CD4-positive, alpha-beta T cell (primary cell): ENCODE measurements around the gene POPDC3. TPM values are rescaled to one million over a fixed set of nuclear protein-coding genes. Genes with fewer than 3 reads are reported as not detected.

Experiments
- ATAC-seq: fragments of 200-7000 bp; cut with Tn5 transposase; one replicate; pipeline ENCODE4 v1.10.0; 2022; ENCODE audit warnings: mild to moderate bottlenecking; ENCODE audit not compliant: poor library complexity
- CTCF ChIA-PET: fragments of 350-600 bp; sonication (Branson Sonifier 250); formaldehyde crosslinking; loops from one replicate; lab custom pipeline; 2021; ENCODE audit warnings: antibody characterized with exemption, inconsistent platforms; lab: Charles Lee
- POLR2A ChIA-PET: fragments of 350-600 bp; sonication (Branson Sonifier 250); formaldehyde crosslinking; loops from one replicate; lab custom pipeline; 2021; ENCODE audit warnings: antibody characterized with exemption, inconsistent platforms; lab: Charles Lee
- DNase-seq, 14 experiments: peaks; one replicate each; pipeline ENCODE4 v3.0.0-alpha.2; 2013 to 2020; ENCODE audit warnings: mixed read lengths in 2 of 14
- H3K27ac ChIP-seq, 2 donors: one replicate each; pipeline versions ENCODE4 v1.5.1 to v1.7.0; 2013; ENCODE audit warnings: low read length in 2 of 2, low read depth in 1 of 2, mild to moderate bottlenecking in 1 of 2
- H3K27me3 ChIP-seq, 2 experiments: 1 replicate in 1 of 2; 2 replicates in 1 of 2; pipeline versions ENCODE4 v1.6.1 to v1.7.0; 2013; ENCODE audit warnings: low read length in 2 of 2, control low read depth in 1 of 2, mild to moderate bottlenecking in 1 of 2, moderate library complexity in 1 of 2; ENCODE audit not compliant: insufficient read depth in 2 of 2, control insufficient read depth in 1 of 2
- H3K36me3 ChIP-seq: one replicate; pipeline ENCODE4 v1.6.1; 2013; ENCODE audit warnings: low read length, control low read depth; ENCODE audit not compliant: insufficient read depth
- H3K4me1 ChIP-seq: one replicate; pipeline ENCODE4 v1.6.1; 2013; ENCODE audit warnings: low read length, control low read depth; ENCODE audit not compliant: insufficient read depth
- H3K4me3 ChIP-seq: one replicate; pipeline ENCODE4 v1.5.1; 2013; ENCODE audit warnings: mild to moderate bottlenecking, low read length, moderate library complexity
- H3K9me3 ChIP-seq, 2 experiments: 1 replicate in 1 of 2; 2 replicates in 1 of 2; pipeline versions ENCODE4 v1.6.1 to v1.7.0; 2013; ENCODE audit warnings: low read length in 2 of 2, mild to moderate bottlenecking in 2 of 2, control low read depth in 1 of 2, moderate library complexity in 1 of 2; ENCODE audit not compliant: control insufficient read depth in 1 of 2, insufficient read depth in 1 of 2
- H3K27ac Mint-ChIP-seq: one replicate; pipeline ENCODE4 v1.8.0; 2020; ENCODE audit warnings: mixed read lengths
- H3K27me3 Mint-ChIP-seq: one replicate; pipeline ENCODE4 v1.8.0; 2021; ENCODE audit warnings: mixed read lengths
- H3K36me3 Mint-ChIP-seq: one replicate; pipeline ENCODE4 v1.8.0; 2021; ENCODE audit warnings: low read depth, mixed read lengths
- H3K4me1 Mint-ChIP-seq: one replicate; pipeline ENCODE4 v1.8.0; 2021; ENCODE audit warnings: low read depth, mixed read lengths
- H3K4me3 Mint-ChIP-seq: one replicate; pipeline ENCODE4 v1.8.0; 2020; ENCODE audit warnings: mild to moderate bottlenecking, mixed read lengths
- H3K9me3 Mint-ChIP-seq: one replicate; pipeline ENCODE4 v1.8.0; 2020; ENCODE audit warnings: mixed read lengths
- CTCF ChIP-seq: fragments of 200-600 bp; IDR thresholded peaks from one replicate; pipeline ENCODE4 v1.8.0; 2022; ENCODE audit warnings: antibody characterized with exemption, mild to moderate bottlenecking
- intact Hi-C, 2 experiments: fragments of 100-400 bp; cut with DNase I in 1 of 2; cut with micrococcal nuclease in 1 of 2; formaldehyde crosslinking; loops; one replicate each; pipeline versions ENCODE4 v1.15.1 to v1.9.0; 2023 to 2025; cut with DNase I, micrococcal nuclease
- total RNA-seq, 174 experiments: library from RNA in 2 of 174; stranded (reverse) in 2 of 174; gene quantifications; one replicate each; pipeline ENCODE4 v1.2.3 and lab custom pipeline; 2021 to 2026

POPDC3 gene
- total RNA-seq, 2 experiments from 2014 or later: not detected

GRCh38 chr6:105116150-105116549 is 63.7 kb downstream of the POPDC3 start:
- intact Hi-C loops: no loop called here
- DNase-seq (no peak), ATAC-seq (no peak)
- Histone ChIP-seq H3K4me1 (no peaks in the 10 kb centered on the region), H3K4me3 (no peak overlapping the region), H3K27me3 (no peaks in the 10 kb centered on the region), H3K36me3 (no peaks in the 10 kb centered on the region), H3K9me3 (no peaks in the 10 kb centered on the region), H3K27ac (no peak overlapping the region)
- H3K27me3 Mint-ChIP-seq: peaks cover 28% of the 10 kb centered on the region
- H3K36me3 Mint-ChIP-seq: no peaks in the 10 kb centered on the region
- POLR2A ChIA-PET: no interaction called here
- no peaks in the 10 kb centered on the region for H3K4me1 Mint-ChIP-seq
- CTCF ChIA-PET: no interaction called here
- H3K9me3 Mint-ChIP-seq: no peaks in the 10 kb centered on the region
- no peak for TF ChIP-seq CTCF
- H3K4me3 Mint-ChIP-seq: no peak overlapping the region
- H3K27ac Mint-ChIP-seq: no peak overlapping the region

GRCh38 chr6:105113422-105113821 is 66.4 kb downstream of the POPDC3 start:
- Mint-ChIP-seq H3K27ac (no peak overlapping the region), H3K27me3 (peaks cover 29% of the 10 kb centered on the region), H3K4me3 (no peak overlapping the region), H3K36me3 (no peaks in the 10 kb centered on the region), H3K9me3 (no peaks in the 10 kb centered on the region), H3K4me1 (no peaks in the 10 kb centered on the region)
- no peaks in the 10 kb centered on the region for H3K4me1 ChIP-seq
- TF ChIP-seq CTCF: no peak
- CTCF ChIA-PET: no interaction called here
- peaks cover 0 to 7% of the 10 kb centered on the region in 2 experiments for H3K27me3 ChIP-seq
- POLR2A ChIA-PET: no interaction called here
- no peaks in the 10 kb centered on the region for H3K9me3 ChIP-seq
- ATAC-seq (no peak), DNase-seq (no peak)
- intact Hi-C loops: no loop called here
- H3K36me3 ChIP-seq: no peaks in the 10 kb centered on the region
- no peak overlapping the region for H3K27ac ChIP-seq
- no peak overlapping the region for H3K4me3 ChIP-seq

GRCh38 chr6:105112577-105112976 is 67.2 kb downstream of the POPDC3 start:
- TF ChIP-seq CTCF: no peak
- Mint-ChIP-seq H3K4me3 (no peak overlapping the region), H3K27ac (no peak overlapping the region), H3K4me1 (no peaks in the 10 kb centered on the region), H3K9me3 (no peaks in the 10 kb centered on the region), H3K27me3 (peaks cover 32% of the 10 kb centered on the region), H3K36me3 (no peaks in the 10 kb centered on the region)
- intact Hi-C loops: no loop called here
- ChIA-PET CTCF (no interaction called here), POLR2A (no interaction called here)
- no peak overlapping the region for H3K27ac ChIP-seq
- H3K36me3 ChIP-seq: no peaks in the 10 kb centered on the region
- peaks cover 0 to 7% of the 10 kb centered on the region in 2 experiments for H3K27me3 ChIP-seq
- no peak for DNase-seq
- no peaks in the 10 kb centered on the region for H3K9me3 ChIP-seq
- ATAC-seq: no peak
- H3K4me3 ChIP-seq: no peak overlapping the region
- H3K4me1 ChIP-seq: no peaks in the 10 kb centered on the region
